GM12875 (cell line): Measurements from ENCODE around the gene KLF17.

ENCODE experiments used
- H3K4me3 ChIP-seq: one replicate; pipeline ENCODE4 v1.5.1; 2011; ENCODE audit warnings: low read depth, low read length, control low read depth
- TF ChIP-seq, protein P1 (sequence below): IDR thresholded peaks from 2 replicates; pipeline ENCODE4 v1.5.1; 2011; ENCODE audit warnings: low read depth, mild to moderate bottlenecking, control low read depth, inconsistent platforms, low read length, moderate library complexity, borderline replicate concordance; ENCODE audit not compliant: insufficient read depth

Gene KLF17

DNA sequence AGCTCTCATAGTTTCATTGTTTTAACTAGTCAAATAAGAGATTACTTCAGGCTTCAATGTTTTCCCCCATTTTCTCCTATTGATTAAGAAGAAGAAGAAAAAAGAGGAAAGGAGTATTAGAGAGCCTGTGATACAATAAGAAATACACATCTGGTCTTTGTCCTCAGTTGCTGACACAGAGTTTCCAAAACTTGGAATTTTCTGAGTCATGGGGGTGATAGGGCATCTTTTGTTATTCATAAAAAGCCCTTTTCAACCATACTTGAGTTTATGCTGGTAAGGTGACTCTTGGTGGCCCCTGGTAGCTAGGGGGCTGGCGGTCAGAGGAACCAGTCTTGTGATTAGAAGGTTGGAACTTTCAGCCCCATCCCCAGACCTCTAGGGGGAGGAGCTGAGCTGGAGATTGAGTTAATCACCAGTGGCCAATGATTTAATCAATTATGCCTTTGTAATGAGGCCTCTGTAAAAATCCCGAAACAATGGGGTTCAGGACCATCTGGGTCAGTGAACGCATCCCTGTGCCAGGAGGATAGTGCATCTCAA lies 51.7 kb downstream of the KLF17 start:
- TF ChIP-seq, protein P1, sequence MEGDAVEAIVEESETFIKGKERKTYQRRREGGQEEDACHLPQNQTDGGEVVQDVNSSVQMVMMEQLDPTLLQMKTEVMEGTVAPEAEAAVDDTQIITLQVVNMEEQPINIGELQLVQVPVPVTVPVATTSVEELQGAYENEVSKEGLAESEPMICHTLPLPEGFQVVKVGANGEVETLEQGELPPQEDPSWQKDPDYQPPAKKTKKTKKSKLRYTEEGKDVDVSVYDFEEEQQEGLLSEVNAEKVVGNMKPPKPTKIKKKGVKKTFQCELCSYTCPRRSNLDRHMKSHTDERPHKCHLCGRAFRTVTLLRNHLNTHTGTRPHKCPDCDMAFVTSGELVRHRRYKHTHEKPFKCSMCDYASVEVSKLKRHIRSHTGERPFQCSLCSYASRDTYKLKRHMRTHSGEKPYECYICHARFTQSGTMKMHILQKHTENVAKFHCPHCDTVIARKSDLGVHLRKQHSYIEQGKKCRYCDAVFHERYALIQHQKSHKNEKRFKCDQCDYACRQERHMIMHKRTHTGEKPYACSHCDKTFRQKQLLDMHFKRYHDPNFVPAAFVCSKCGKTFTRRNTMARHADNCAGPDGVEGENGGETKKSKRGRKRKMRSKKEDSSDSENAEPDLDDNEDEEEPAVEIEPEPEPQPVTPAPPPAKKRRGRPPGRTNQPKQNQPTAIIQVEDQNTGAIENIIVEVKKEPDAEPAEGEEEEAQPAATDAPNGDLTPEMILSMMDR = no peak

DNA sequence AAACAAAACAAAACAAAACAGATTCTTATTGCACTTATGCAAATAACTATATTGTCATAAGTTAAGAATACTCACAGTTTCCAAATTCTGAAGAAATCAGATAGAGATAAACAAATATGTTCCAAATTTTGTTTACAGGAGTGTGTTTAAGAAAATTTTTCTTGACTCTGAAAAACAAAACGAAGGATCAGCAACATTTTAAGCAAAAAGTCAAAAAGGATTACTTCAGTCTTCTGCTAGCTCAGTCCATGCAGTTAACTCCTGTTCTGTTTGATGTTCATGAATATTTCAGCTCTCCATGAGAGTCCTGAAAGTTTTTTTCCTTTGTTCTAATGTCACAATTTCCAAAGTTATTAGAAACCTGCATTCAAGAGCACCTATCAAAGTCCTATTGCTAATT lies 56.0 kb downstream of the KLF17 start:
- TF ChIP-seq, protein P1 = no peak
- no peak overlapping the region for H3K4me3 ChIP-seq

More for the DNA sequence above, 51.7 kb downstream of the KLF17 start:
- H3K4me3 ChIP-seq = no peak overlapping the region
